Adipose tissue (tissue), 3 donors: ENCODE results near the gene HOXA3. TPM values are rescaled to one million over a fixed set of nuclear protein-coding genes. Genes with fewer than 3 reads are reported as not detected.

Experiments
- H3K27ac ChIP-seq: one replicate; pipeline ENCODE4 v1.5.1; 2013; ENCODE audit warnings: low read depth, low read length
- WGBS, 3 donors: extraction: QIAGEN DNeasy Blood & Tissue Kit; methylation state at CpG; one replicate each; pipeline ENCODE4 v1.1.7; 2013; 5-methylcytosine and 5-hydroxymethylcytosine counted together
- polyA plus RNA-seq, 3 donors: library from polyadenylated mRNA; stranded (reverse); fragments of 200-250 nt; gene quantifications; one replicate each; pipeline ENCODE4 v1.2.3, GENCODE V29; 2013
- donor health status: healthy with polysubstance abuse.
- donor health status: Bipolar disorder and iron deficiency.
- donor health status: healthy.

The HOXA3 gene
- polyA plus RNA-seq, 3 donors, result 0.86 to 7.4 (median 4.6) TPM

GRCh38 chr7:27140126-27140857 lies 12.1 kb downstream of the HOXA3 start:
- H3K27ac ChIP-seq, result no peak overlapping the region
- WGBS, 3 donors, result 32 to 67% (median 66%) methylated on average over 15 of the region's 15 CpGs

- WGBS, 3 donors, result 25 to 68% (median 66%) methylated on average over 51 to 53 of the region's 53 CpGs
- H3K27ac ChIP-seq, result no peak overlapping the region
Observed at GRCh38 chr7:27139334-27140125, 12.9 kb downstream of the HOXA3 start.

- no peak overlapping the region for H3K27ac ChIP-seq
- WGBS, 3 donors, result 37 to 66% (median 65%) methylated on average over 11 of the region's 11 CpGs
Observed at GRCh38 chr7:27138985-27139333, 13.4 kb downstream of the HOXA3 start.

- 39 to 65% (median 56%) methylated on average over 1 of the region's 1 CpG for WGBS, 3 donors
- no peak overlapping the region for H3K27ac ChIP-seq
Observed at GRCh38 chr7:27138472-27138871, 13.9 kb downstream of the HOXA3 start.

GRCh38 chr7:27137640-27138315 lies 14.6 kb downstream of the HOXA3 start:
- H3K27ac ChIP-seq, result no peak overlapping the region
- 43 to 76% (median 59%) methylated on average over 2 of the region's 2 CpGs for WGBS, 3 donors

GRCh38 chr7:27134392-27134791 lies 18.0 kb downstream of the HOXA3 start:
- no peak overlapping the region for H3K27ac ChIP-seq
- WGBS, 3 donors, result 7 to 13% (median 10%) methylated on average over 2 of the region's 2 CpGs

GRCh38 chr7:27133409-27134231 lies 18.8 kb downstream of the HOXA3 start:
- WGBS, 3 donors, result 21 to 68% (median 64%) methylated on average over 18 of the region's 18 CpGs
- no peak overlapping the region for H3K27ac ChIP-seq

- WGBS, 3 donors, result 37 to 68% (median 61%) methylated on average over 6 of the region's 6 CpGs
- no peak overlapping the region for H3K27ac ChIP-seq
Observed at GRCh38 chr7:27132978-27133377, 19.4 kb downstream of the HOXA3 start.

- 43 to 82% (median 75%) methylated on average over 2 of the region's 2 CpGs for WGBS, 3 donors
- no peak overlapping the region for H3K27ac ChIP-seq
Observed at GRCh38 chr7:27132214-27132613, 20.2 kb downstream of the HOXA3 start.

- no peak overlapping the region for H3K27ac ChIP-seq
- WGBS, 3 donors, result 18 to 58% (median 51%) methylated on average over 12 of the region's 12 CpGs
Observed at GRCh38 chr7:27131390-27131819, 21.0 kb downstream of the HOXA3 start.

GRCh38 chr7:27130540-27131389 lies 21.6 kb downstream of the HOXA3 start, which contains the start of gene HOXA4:
TSS of gene HOXA4 (minus strand) at chr7:27130757. CDS start at chr7:27130733, 24 bp downstream.
- peak within 1 kb of the TSS; percentile 5 for H3K27ac ChIP-seq
- WGBS, 3 donors, result 10 to 16% (median 14%) methylated on average over 56 to 67 of the region's 67 CpGs

- H3K27ac ChIP-seq, result peak overlapping the region; percentile 5
- 13 to 35% (median 21%) methylated on average over 61 to 72 of the region's 72 CpGs for WGBS, 3 donors
Observed at GRCh38 chr7:27129729-27130539, 22.4 kb downstream of the HOXA3 start.

- no peak overlapping the region for H3K27ac ChIP-seq
- WGBS, 3 donors, result 23 to 63% (median 46%) methylated on average over 28 of the region's 28 CpGs
Observed at GRCh38 chr7:27128776-27129728, 23.3 kb downstream of the HOXA3 start.

GRCh38 chr7:27128034-27128433 lies 24.3 kb downstream of the HOXA3 start:
- 34 to 51% (median 35%) methylated on average over 2 of the region's 2 CpGs for WGBS, 3 donors
- H3K27ac ChIP-seq, result no peak overlapping the region

- WGBS, 3 donors, result 18 to 70% (median 64%) methylated on average over 3 of the region's 3 CpGs
- H3K27ac ChIP-seq, result no peak overlapping the region
Observed at GRCh38 chr7:27126596-27127327, 25.6 kb downstream of the HOXA3 start.
